Endothelial cell of umbilical vein (primary cell): Measurements from ENCODE around the gene CAMK2B. TPM values are rescaled to one million over a fixed set of nuclear protein-coding genes. Genes with fewer than 3 reads are reported as not detected.
A peak's percentile ranks its signal among the peaks of the same experiment; 100 is the strongest.

Experiments
- BruUV-seq: library from RNA; stranded (reverse); fragments of 400-500 nt; replicated peaks from 2 replicates; lab custom pipeline; 2021; lab: Mats Ljungman, UMichigan
- CTCF ChIA-PET: fragments of 300-600, 350-600 bp; sonication (Branson Sonifier 250); formaldehyde crosslinking; loops from one replicate; lab custom pipeline; 2021; ENCODE audit warnings: antibody characterized with exemption, inconsistent platforms; lab: Charles Lee
- POLR2A ChIA-PET: fragments of 300-600, 350-600 bp; sonication (Branson Sonifier 250); formaldehyde crosslinking; loops from one replicate; lab custom pipeline; 2021; ENCODE audit warnings: antibody characterized with exemption, inconsistent platforms; lab: Charles Lee
- DNase-seq: peaks from one replicate; pipeline ENCODE4 v3.0.0-alpha.2; 2011; ENCODE audit warnings: low read depth, low spot score
- FAIRE-seq: peaks from 2 replicates; lab custom pipeline; 2011; peaks lifted over from hg19 to GRCh38; lab: Jason Lieb, UNC
- H2AFZ ChIP-seq: 2 replicates; pipeline ENCODE4 v1.6.0; 2012; ENCODE audit warnings: low read depth, low read length, control low read depth, inconsistent platforms
- H3K27ac ChIP-seq: 2 replicates; pipeline ENCODE4 v1.5.1; 2011; ENCODE audit warnings: low read depth, mild to moderate bottlenecking, control low read depth, low read length, moderate library complexity; ENCODE audit not compliant: insufficient read depth
- H3K27me3 ChIP-seq, 2 experiments: 2 replicates each; pipeline versions ENCODE4 v1.6.0 to v1.6.1; 2011; ENCODE audit warnings: low read length in 2 of 2, mixed read lengths in 1 of 2; ENCODE audit not compliant: control insufficient read depth in 2 of 2, insufficient read depth in 2 of 2
- H3K36me3 ChIP-seq, 2 experiments: 2 replicates in 1 of 2; 3 replicates in 1 of 2; pipeline ENCODE4 v1.5.1; 2011; ENCODE audit warnings: low read length in 2 of 2, mild to moderate bottlenecking in 1 of 2, moderate library complexity in 1 of 2; ENCODE audit not compliant: control insufficient read depth in 2 of 2, insufficient read depth in 2 of 2; ENCODE audit errors: extremely low read depth in 1 of 2
- H3K4me1 ChIP-seq: 3 replicates; pipeline ENCODE4 v1.5.1; 2011; ENCODE audit warnings: mild to moderate bottlenecking, low read length; ENCODE audit not compliant: control insufficient read depth, insufficient read depth; ENCODE audit errors: extremely low read depth
- H3K4me2 ChIP-seq: 2 replicates; pipeline ENCODE4 v1.6.1; 2011; ENCODE audit warnings: low read length, control low read depth, mixed read lengths; ENCODE audit not compliant: insufficient read depth
- H3K4me3 ChIP-seq, 3 experiments: fragments of 200-600 bp in 1 of 3; sonication (generic), shearing (Covaris generic) in 1 of 3; replicated peaks in 1 of 3; 2 replicates each; pipeline ENCODE4 v1.5.1; 2011 to 2016; ENCODE audit warnings: control low read depth in 3 of 3, low read length in 3 of 3, mild to moderate bottlenecking in 2 of 3, inconsistent platforms in 1 of 3, low read depth in 1 of 3, moderate library complexity in 1 of 3; ENCODE audit not compliant: insufficient read depth in 1 of 3
- H3K79me2 ChIP-seq: 2 replicates; pipeline ENCODE4 v1.6.0; 2012; ENCODE audit warnings: low read length, inconsistent platforms; ENCODE audit not compliant: control insufficient read depth, insufficient read depth
- H3K9ac ChIP-seq: replicated peaks from 2 replicates; pipeline ENCODE3; 2011; ENCODE audit warnings: low read length, control low read depth; ENCODE audit not compliant: insufficient read depth; ENCODE audit errors: extremely low read depth
- H3K9me1 ChIP-seq: replicated peaks from 3 replicates; pipeline ENCODE4 v1.6.0; 2011; ENCODE audit warnings: mild to moderate bottlenecking, low read length; ENCODE audit not compliant: control insufficient read depth, insufficient read depth; ENCODE audit errors: extremely low read depth
- H3K9me3 ChIP-seq: replicated peaks from 2 replicates; pipeline ENCODE4 v1.5.1; 2012; ENCODE audit warnings: low read length, inconsistent platforms; ENCODE audit not compliant: control insufficient read depth, insufficient read depth
- H4K20me1 ChIP-seq: replicated peaks from 2 replicates; pipeline ENCODE3; 2011; ENCODE audit warnings: mild to moderate bottlenecking, low read length; ENCODE audit not compliant: control insufficient read depth, insufficient read depth; ENCODE audit errors: extremely low read depth
- EZH2 ChIP-seq: IDR thresholded peaks from 2 replicates; pipeline ENCODE4 v1.6.1; 2012; ENCODE audit warnings: borderline replicate concordance, low read depth, mild to moderate bottlenecking, moderate library complexity, low read length, inconsistent platforms; ENCODE audit not compliant: severe bottlenecking
- FOS ChIP-seq: IDR thresholded peaks from 2 replicates; pipeline ENCODE4 v1.6.1; 2011; ENCODE audit warnings: mild to moderate bottlenecking, low read length, moderate library complexity, borderline replicate concordance; ENCODE audit not compliant: insufficient read depth
- GATA2 ChIP-seq: IDR thresholded peaks from 2 replicates; pipeline ENCODE4 v1.7.0; 2011; ENCODE audit warnings: low read depth, mild to moderate bottlenecking, moderate library complexity, mixed read lengths, low read length; ENCODE audit not compliant: insufficient read length, insufficient read depth
- JUN ChIP-seq: IDR thresholded peaks from 2 replicates; pipeline ENCODE4 v1.6.1; 2011; ENCODE audit warnings: borderline replicate concordance, low read depth; ENCODE audit not compliant: insufficient read length, insufficient read depth
- MYC ChIP-seq: IDR thresholded peaks from one replicate; pipeline ENCODE4 v1.6.1; 2011; ENCODE audit warnings: mild to moderate bottlenecking, low read depth, low read length
- POLR2A ChIP-seq: IDR thresholded peaks from 2 replicates; pipeline ENCODE4 v1.6.1; 2012; ENCODE audit warnings: low read depth, mild to moderate bottlenecking, control low read depth, low read length
- POLR2AphosphoS5 ChIP-seq: IDR thresholded peaks from 2 replicates; pipeline ENCODE4 v1.6.1; 2012; ENCODE audit warnings: low read depth, mild to moderate bottlenecking, control low read depth, low read length, moderate library complexity; ENCODE audit not compliant: insufficient read depth
- dilution Hi-C: fragments of 300-500 bp; cut with MboI; formaldehyde crosslinking; loops from one replicate; pipeline ENCODE4 v1.15.0; 2019; ENCODE audit warnings: low sequenced_read_pairs; ENCODE audit not compliant: extremely low pct_ligation_motif_present
- intact Hi-C: fragments of 100-400 bp; cut with micrococcal nuclease; formaldehyde crosslinking; loops from one replicate; pipeline ENCODE4 v1.10.0; 2022
- polyA plus RNA-seq, 4 experiments: library from polyadenylated mRNA; depleted of rRNA in 3 of 4; stranded (reverse) in 3 of 4; unstranded in 1 of 4; fragments of >200 nt; gene quantifications; 2 replicates each; pipeline versions ENCODE4 v1.2.1 to v1.2.3, GENCODE V29; 2011 to 2012; ENCODE audit warnings: missing spikeins in 1 of 4
- total RNA-seq: library from RNA; stranded (reverse); gene quantifications from 2 replicates; pipeline ENCODE4 v1.2.3, GENCODE V29; 2021
- TF ChIP-seq, protein P1 (sequence below): IDR thresholded peaks from 2 replicates; pipeline ENCODE4 v1.6.1; 2011; ENCODE audit not compliant: insufficient read depth, insufficient read length
- TF ChIP-seq, protein P2 (sequence below), 2 donors: IDR thresholded peaks; 1 replicate in 1 of 2; 2 replicates in 1 of 2; pipeline ENCODE4 v1.5.1; 2011; ENCODE audit warnings: low read length in 2 of 2, mild to moderate bottlenecking in 2 of 2, moderate library complexity in 2 of 2, control low read depth in 1 of 2, inconsistent platforms in 1 of 2, low read depth in 1 of 2; ENCODE audit not compliant: insufficient read depth in 1 of 2; ENCODE audit errors: extremely low read depth in 1 of 2

CAMK2B gene
- total and polyA plus RNA-seq, 2 donors (not counting 3 experiments of a cell fraction or from before 2014, with no cell fraction given) = 0.57 to 1.6 TPM

DNA sequence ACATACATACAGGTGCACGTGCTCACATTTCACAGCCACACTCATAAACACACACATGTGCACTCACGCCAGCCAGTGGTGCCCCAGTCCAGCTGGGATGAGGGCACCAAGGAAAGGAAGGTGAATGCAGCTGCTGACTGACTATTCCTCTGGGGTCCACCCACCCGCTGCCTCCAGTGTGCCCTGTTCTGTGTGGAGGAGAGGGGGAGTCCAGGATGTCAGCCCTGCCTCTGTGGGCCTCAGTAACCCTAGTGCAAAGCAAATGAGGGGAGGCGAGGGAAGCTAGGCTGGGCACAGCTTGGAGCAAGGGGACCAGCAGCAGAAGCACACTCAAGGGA is 67.0 kb downstream of the CAMK2B start:
- peak overlapping the region; percentile 86 for H3K27ac ChIP-seq
- peaks cover 29% of the 10 kb centered on the region for H3K4me1 ChIP-seq
- CTCF ChIA-PET = interaction anchor here (1.0 to 3.4 kb wide), 4 partner anchors 17 to 307 kb away, joined by 5 to 27 read pairs (median 6); partner anchors contain the start of gene NUDCD3
- POLR2A ChIA-PET = no interaction called here
- H3K36me3 ChIP-seq = no peaks in the 10 kb centered on the region
- peak overlapping the region; percentile 26 for H3K4me2 ChIP-seq
- peak overlapping the region; percentile 17 for H3K9ac ChIP-seq
- no TSS peak for BruUV-seq
- H3K9me1 ChIP-seq = no peaks in the 10 kb centered on the region
- DNase-seq (no peak), FAIRE-seq (no peak)
- no peaks in the 10 kb centered on the region for H3K79me2 ChIP-seq
- H3K27me3 ChIP-seq = no peaks in the 10 kb centered on the region
- no peak overlapping the region for H3K4me3 ChIP-seq
- no peaks in the 10 kb centered on the region for H3K9me3 ChIP-seq
- intact Hi-C loops = loop anchor here (1.0 to 5.0 kb wide), 5 partner anchors 33 to 314 kb away; partner anchors contain the start of gene DDX56
- dilution Hi-C loops = no loop called here
- no peak for TF ChIP-seq JUN
- TF ChIP-seq, protein P1, sequence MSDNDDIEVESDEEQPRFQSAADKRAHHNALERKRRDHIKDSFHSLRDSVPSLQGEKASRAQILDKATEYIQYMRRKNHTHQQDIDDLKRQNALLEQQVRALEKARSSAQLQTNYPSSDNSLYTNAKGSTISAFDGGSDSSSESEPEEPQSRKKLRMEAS = no peak
- no peak for TF ChIP-seq EZH2
- TF ChIP-seq, protein P2, sequence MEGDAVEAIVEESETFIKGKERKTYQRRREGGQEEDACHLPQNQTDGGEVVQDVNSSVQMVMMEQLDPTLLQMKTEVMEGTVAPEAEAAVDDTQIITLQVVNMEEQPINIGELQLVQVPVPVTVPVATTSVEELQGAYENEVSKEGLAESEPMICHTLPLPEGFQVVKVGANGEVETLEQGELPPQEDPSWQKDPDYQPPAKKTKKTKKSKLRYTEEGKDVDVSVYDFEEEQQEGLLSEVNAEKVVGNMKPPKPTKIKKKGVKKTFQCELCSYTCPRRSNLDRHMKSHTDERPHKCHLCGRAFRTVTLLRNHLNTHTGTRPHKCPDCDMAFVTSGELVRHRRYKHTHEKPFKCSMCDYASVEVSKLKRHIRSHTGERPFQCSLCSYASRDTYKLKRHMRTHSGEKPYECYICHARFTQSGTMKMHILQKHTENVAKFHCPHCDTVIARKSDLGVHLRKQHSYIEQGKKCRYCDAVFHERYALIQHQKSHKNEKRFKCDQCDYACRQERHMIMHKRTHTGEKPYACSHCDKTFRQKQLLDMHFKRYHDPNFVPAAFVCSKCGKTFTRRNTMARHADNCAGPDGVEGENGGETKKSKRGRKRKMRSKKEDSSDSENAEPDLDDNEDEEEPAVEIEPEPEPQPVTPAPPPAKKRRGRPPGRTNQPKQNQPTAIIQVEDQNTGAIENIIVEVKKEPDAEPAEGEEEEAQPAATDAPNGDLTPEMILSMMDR (IDR thresholded peaks at IDR 0.05; ENCODE audit: extremely low read depth in 1 of 2, insufficient read depth in 1 of 2, low read depth in 1 of 2, low read length in 2 of 2) = no peak
- no peak for TF ChIP-seq MYC
- no peak for TF ChIP-seq FOS
- TF ChIP-seq POLR2A = no peak
- no peak for TF ChIP-seq GATA2
- TF ChIP-seq POLR2AphosphoS5 = no peak
- H4K20me1 ChIP-seq = no peaks in the 10 kb centered on the region
- H2AFZ ChIP-seq = no peak overlapping the region
